Heart left ventricle (tissue), 13 donors: ENCODE results near the gene PCNP.

ENCODE experiments used
- CTCF ChIP-seq, 12 donors: fragments of 200-600 bp; sonication (generic) in 4 of 12; IDR thresholded peaks; one replicate each; pipeline versions ENCODE4 v1.5.0 to v1.8.0; 2018 to 2022; ENCODE audit warnings: antibody characterized with exemption in 12 of 12, mild to moderate bottlenecking in 5 of 12
- POLR2A ChIP-seq, 2 donors: fragments of 450-650 bp; IDR thresholded peaks; one replicate each; pipeline ENCODE4 v1.6.1; 2017; ENCODE audit warnings: antibody characterized with exemption in 2 of 2, mild to moderate bottlenecking in 2 of 2, moderate library complexity in 2 of 2
- donor health status: ischemic (EF 13 %, LVEDD 7.1; RV severe dilation, severe dysfunction).
- donor health status: DM: no; HTN: yes; CAD: no.
- donor health status: DM: no; HTN: no; CAD: no.
- donor health status: ischemic (EF 25% LVEDD 6.9; RV normal size, moderate dysfunction).
- donor health status: ischemic (EF 25% LVEDD 5.7; RV mildly dilated, moderate dysfunction).
- donor health status: ischemic (EF 35%, LVEDD 5.7; RV mildly dilated, moderate dysfunction).
- donor health status: nonischemic (EF 11% LVEDD 7.7; RV severe dilation, severe dysfunction).
- donor health status: DM: yes; HTN: yes; CAD: no.
- donor health status: PGD.
- donor health status: ischemic (EF 29% LVEDD 5.4; RV normal size, mild dysfunction).
- donor health status: nonischemic (EF 23%, LVEDD 6.1; RV moderate dilation, normal function).

GRCh38 chr3:101617478-101617877, 43.5 kb downstream of the PCNP start:
- TF ChIP-seq CTCF (IDR thresholded peaks at IDR 0.05) (no peak), POLR2A (IDR thresholded peaks at IDR 0.05) (no peak)
